Liver (tissue), 9 donors: ENCODE data around the gene PACSIN2. TPM values are rescaled to one million over a fixed set of nuclear protein-coding genes. Genes with fewer than 3 reads are reported as not detected.
A peak's percentile ranks its signal among the peaks of the same experiment; 100 is the strongest.

Experiments used
- DNase-seq: peaks from one replicate; pipeline ENCODE4 v3.0.0-alpha.2; 2017; ENCODE audit warnings: low spot score
- H3K27ac ChIP-seq, 2 donors: one replicate each; pipeline ENCODE4 v1.7.0; 2013; ENCODE audit warnings: inconsistent platforms in 2 of 2, low read length in 2 of 2, control low read depth in 1 of 2, low read depth in 1 of 2, mild to moderate bottlenecking in 1 of 2
- H3K27me3 ChIP-seq, 4 donors: one replicate each; pipeline versions ENCODE4 v1.6.1 to v1.7.0; 2013; ENCODE audit warnings: low read length in 3 of 4, inconsistent platforms in 1 of 4, mild to moderate bottlenecking in 1 of 4, moderate library complexity in 1 of 4; ENCODE audit not compliant: control insufficient read depth in 4 of 4, insufficient read depth in 4 of 4
- H3K36me3 ChIP-seq, 4 donors: one replicate each; pipeline versions ENCODE4 v1.6.1 to v1.7.0; 2013; ENCODE audit warnings: low read length in 3 of 4, mild to moderate bottlenecking in 3 of 4, low read depth in 1 of 4, moderate library complexity in 1 of 4; ENCODE audit not compliant: control insufficient read depth in 4 of 4, insufficient read depth in 3 of 4
- H3K4me1 ChIP-seq, 4 donors: one replicate each; pipeline versions ENCODE4 v1.6.1 to v1.7.0; 2013; ENCODE audit warnings: low read length in 3 of 4, mild to moderate bottlenecking in 3 of 4, moderate library complexity in 1 of 4; ENCODE audit not compliant: control insufficient read depth in 4 of 4, insufficient read depth in 4 of 4
- H3K4me3 ChIP-seq, 3 donors: one replicate each; pipeline versions ENCODE4 v1.6.1 to v1.7.0; 2013; ENCODE audit warnings: low read length in 3 of 3, control low read depth in 1 of 3, low read depth in 1 of 3, mild to moderate bottlenecking in 1 of 3
- H3K9ac ChIP-seq, 2 donors: one replicate each; pipeline ENCODE4 v1.7.0; 2013; ENCODE audit warnings: low read length in 2 of 2, mild to moderate bottlenecking in 2 of 2, moderate library complexity in 2 of 2, control low read depth in 1 of 2, low read depth in 1 of 2
- H3K9me3 ChIP-seq, 4 donors: one replicate each; pipeline versions ENCODE4 v1.6.1 to v1.7.0; 2013; ENCODE audit warnings: low read length in 3 of 4; ENCODE audit not compliant: control insufficient read depth in 4 of 4
- ATF3 ChIP-seq: IDR thresholded peaks from 2 replicates; pipeline ENCODE4 v1.6.1; 2016; ENCODE audit warnings: antibody characterized with exemption
- EGR1 ChIP-seq, 2 donors: IDR thresholded peaks; 2 replicates each; pipeline ENCODE4 v1.6.1; 2016 to 2018; ENCODE audit warnings: antibody characterized with exemption in 2 of 2, low read depth in 2 of 2
- FOXA1 ChIP-seq: IDR thresholded peaks from 2 replicates; pipeline ENCODE4 v1.6.1; 2016; ENCODE audit warnings: antibody characterized with exemption
- FOXA2 ChIP-seq: IDR thresholded peaks from 2 replicates; pipeline ENCODE4 v1.6.1; 2016; ENCODE audit warnings: antibody characterized with exemption
- GABPA ChIP-seq, 2 donors: IDR thresholded peaks in 1 of 2; conservative IDR thresholded peaks in 1 of 2; 2 replicates each; pipeline ENCODE4 v1.6.1; 2016; ENCODE audit warnings: antibody characterized with exemption in 2 of 2, mild to moderate bottlenecking in 1 of 2, moderate library complexity in 1 of 2
- HNF4A ChIP-seq, 2 donors: conservative IDR thresholded peaks; 2 replicates each; pipeline ENCODE4 v1.6.1; 2016; ENCODE audit warnings: antibody characterized with exemption in 2 of 2, mild to moderate bottlenecking in 2 of 2
- HNF4G ChIP-seq: IDR thresholded peaks from 2 replicates; pipeline ENCODE4 v1.6.1; 2016; ENCODE audit warnings: antibody characterized with exemption
- JUND ChIP-seq, 2 donors: IDR thresholded peaks; 2 replicates each; pipeline ENCODE4 v1.6.1; 2016; ENCODE audit warnings: antibody characterized with exemption in 2 of 2
- MAX ChIP-seq: IDR thresholded peaks from 2 replicates; pipeline ENCODE4 v1.6.1; 2016; ENCODE audit warnings: antibody characterized with exemption
- NR2F2 ChIP-seq: IDR thresholded peaks from 2 replicates; pipeline ENCODE4 v1.6.1; 2016; ENCODE audit warnings: antibody characterized with exemption
- RAD21 ChIP-seq, 2 donors: IDR thresholded peaks; 2 replicates each; pipeline ENCODE4 v1.6.1; 2016; ENCODE audit warnings: antibody characterized with exemption in 2 of 2, mild to moderate bottlenecking in 2 of 2
- RXRA ChIP-seq, 2 donors: IDR thresholded peaks; 2 replicates each; pipeline ENCODE4 v1.6.1; 2017 to 2018; ENCODE audit warnings: antibody characterized with exemption in 2 of 2, mild to moderate bottlenecking in 1 of 2
- SP1 ChIP-seq: IDR thresholded peaks from 2 replicates; pipeline ENCODE4 v1.6.1; 2018; ENCODE audit warnings: antibody characterized with exemption, mild to moderate bottlenecking
- TAF1 ChIP-seq: conservative IDR thresholded peaks from 2 replicates; pipeline ENCODE4 v1.6.1; 2016; ENCODE audit warnings: antibody characterized with exemption, mild to moderate bottlenecking
- YY1 ChIP-seq: IDR thresholded peaks from 2 replicates; pipeline ENCODE4 v1.6.1; 2016; ENCODE audit warnings: antibody characterized with exemption, mild to moderate bottlenecking
- WGBS: extraction: QIAGEN DNeasy Blood & Tissue Kit; methylation state at CpG from one replicate; pipeline ENCODE4 v1.1.7; 2013; 5-methylcytosine and 5-hydroxymethylcytosine counted together
- polyA plus RNA-seq, 2 donors: library from polyadenylated mRNA; stranded (reverse) in 1 of 2; unstranded in 1 of 2; fragments of 200-250 nt in 1 of 2; fragments of >200 nt in 1 of 2; fragmentation: Nextera tagmentation in 1 of 2; extraction: Ambion mirVana in 1 of 2; gene quantifications; one replicate each; pipeline versions ENCODE4 v1.2.1 to v1.2.3, GENCODE V29; 2013 to 2015
- total RNA-seq, 2 donors: library from RNA; depleted of rRNA; stranded (reverse); fragments of >200 nt; gene quantifications; one replicate each; pipeline ENCODE4 v1.2.3, GENCODE V29; 2014
- TF ChIP-seq, protein P1 (sequence below): fragments of 150-350 bp; IDR thresholded peaks from 2 replicates; pipeline ENCODE4 v1.5.1; 2017; ENCODE audit warnings: improper control_type of control experiment, low read depth, low read length; ENCODE audit not compliant: missing input control
- donor health status: healthy.
- donor health status: healthy.
- donor health status: healthy.
- donor health status: healthy.
- donor health status: healthy.

The PACSIN2 gene
- total and polyA plus RNA-seq, 4 donors, result 9.1 to 31.4 (median 17.0) TPM

DNA sequence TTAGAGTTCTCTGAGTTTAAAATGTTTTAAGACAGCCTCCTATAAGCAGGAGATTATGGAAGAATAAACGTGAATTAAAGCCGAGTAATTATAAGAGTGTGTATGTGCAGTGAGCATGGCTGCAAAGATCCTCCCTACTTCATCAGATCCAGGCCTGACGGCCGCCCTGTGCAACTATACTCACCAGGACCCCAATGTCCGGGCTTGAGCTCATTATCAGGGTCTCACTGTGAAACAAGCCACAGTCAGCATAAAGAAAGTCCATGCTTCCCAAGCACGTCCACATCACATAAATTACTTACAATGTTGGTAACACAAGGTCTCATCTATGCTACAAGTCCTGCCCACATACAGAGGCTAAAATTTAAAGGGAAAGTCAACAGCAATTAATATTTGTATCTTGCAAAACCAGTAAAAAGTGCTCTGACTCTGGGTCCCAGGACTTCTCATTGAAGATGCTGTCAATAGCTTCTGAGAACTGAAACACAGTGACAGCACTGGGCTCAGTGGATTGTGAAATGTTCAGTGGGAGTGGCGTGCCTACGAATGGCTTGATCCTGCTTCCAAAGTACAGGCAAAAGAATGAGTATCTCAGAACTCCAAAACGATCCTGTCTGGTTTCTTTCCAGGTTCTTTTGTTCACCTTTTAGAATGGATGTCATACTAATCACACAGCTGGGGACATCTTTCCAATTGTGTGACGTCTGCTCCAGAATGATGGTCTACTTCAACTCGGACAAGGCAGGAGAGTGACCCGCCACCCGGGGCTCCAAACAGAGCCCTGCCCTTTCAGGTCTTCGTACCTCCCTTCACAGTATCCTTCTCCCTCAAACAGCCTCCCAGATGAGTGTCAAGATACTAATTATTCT lies 85.7 kb downstream of the PACSIN2 start:
- DNase-seq, result no peak
- Histone ChIP-seq H3K9me3 (no peaks in the 10 kb centered on the region), H3K27ac (peak overlapping the region; percentile 39 to 40), H3K9ac (no peak overlapping the region), H3K4me3 (no peak overlapping the region), H3K36me3 (no peaks in the 10 kb centered on the region), H3K27me3 (no peaks in the 10 kb centered on the region), H3K4me1 (peaks cover 15 to 23% (median 16%) of the 10 kb centered on the region in 4 donors)
- TF ChIP-seq ATF3 (no peak), FOXA1 (no peak), NR2F2 (no peak), RAD21 (IDR thresholded peaks at IDR 0.05) (peak; percentile 28 to 46), HNF4G (peak; percentile 62), RXRA (IDR thresholded peaks at IDR 0.05) (peak; percentile 29 to 47), SP1 (peak; percentile 15), FOXA2 (no peak), MAX (no peak), HNF4A (conservative IDR thresholded peaks at IDR 0.05) (peak; percentile 80 to 82), JUND (IDR thresholded peaks at IDR 0.05) (peak in 1 of 2 donors; percentile 43), GABPA (IDR thresholded peaks at IDR 0.05 in 1 of 2, conservative IDR thresholded peaks at IDR 0.05 in 1 of 2) (no peak)
- TF ChIP-seq, protein P1, sequence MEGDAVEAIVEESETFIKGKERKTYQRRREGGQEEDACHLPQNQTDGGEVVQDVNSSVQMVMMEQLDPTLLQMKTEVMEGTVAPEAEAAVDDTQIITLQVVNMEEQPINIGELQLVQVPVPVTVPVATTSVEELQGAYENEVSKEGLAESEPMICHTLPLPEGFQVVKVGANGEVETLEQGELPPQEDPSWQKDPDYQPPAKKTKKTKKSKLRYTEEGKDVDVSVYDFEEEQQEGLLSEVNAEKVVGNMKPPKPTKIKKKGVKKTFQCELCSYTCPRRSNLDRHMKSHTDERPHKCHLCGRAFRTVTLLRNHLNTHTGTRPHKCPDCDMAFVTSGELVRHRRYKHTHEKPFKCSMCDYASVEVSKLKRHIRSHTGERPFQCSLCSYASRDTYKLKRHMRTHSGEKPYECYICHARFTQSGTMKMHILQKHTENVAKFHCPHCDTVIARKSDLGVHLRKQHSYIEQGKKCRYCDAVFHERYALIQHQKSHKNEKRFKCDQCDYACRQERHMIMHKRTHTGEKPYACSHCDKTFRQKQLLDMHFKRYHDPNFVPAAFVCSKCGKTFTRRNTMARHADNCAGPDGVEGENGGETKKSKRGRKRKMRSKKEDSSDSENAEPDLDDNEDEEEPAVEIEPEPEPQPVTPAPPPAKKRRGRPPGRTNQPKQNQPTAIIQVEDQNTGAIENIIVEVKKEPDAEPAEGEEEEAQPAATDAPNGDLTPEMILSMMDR, result no peak
- WGBS, result 60% methylated on average over 14 of the region's 14 CpGs

- no peak for DNase-seq
- Histone ChIP-seq H3K27me3 (no peaks in the 10 kb centered on the region), H3K4me1 (peaks cover 15 to 23% (median 16%) of the 10 kb centered on the region in 4 donors), H3K4me3 (no peak overlapping the region), H3K27ac (no peak overlapping the region), H3K36me3 (no peaks in the 10 kb centered on the region), H3K9me3 (no peaks in the 10 kb centered on the region), H3K9ac (no peak overlapping the region)
- WGBS, result 91% methylated on average over 6 of the region's 6 CpGs
- TF ChIP-seq, protein P1, result no peak
- TF ChIP-seq EGR1 (IDR thresholded peaks at IDR 0.05; ENCODE audit: low read depth in 2 of 2) (no peak), GABPA (IDR thresholded peaks at IDR 0.05 in 1 of 2, conservative IDR thresholded peaks at IDR 0.05 in 1 of 2) (no peak), FOXA2 (no peak), TAF1 (no peak), YY1 (no peak), HNF4G (no peak), ATF3 (no peak), MAX (no peak)
Measured at GRCh38 chr22:42927966-42928365, 87.0 kb downstream of the PACSIN2 start.
